GM12873 (cell line): ENCODE data around the gene MAP7.

Source experiments
- CTCF ChIP-seq: IDR thresholded peaks from 2 replicates; pipeline ENCODE4 v1.5.1; 2012; ENCODE audit warnings: low read depth, mild to moderate bottlenecking, moderate library complexity, low read length, control low read depth; ENCODE audit not compliant: insufficient read depth; ENCODE audit errors: missing control alignments

Gene MAP7

GRCh38 chr6:136337121-136337520, 213.1 kb downstream of the MAP7 start:
- TF ChIP-seq CTCF, result no peak

GRCh38 chr6:136335736-136336363, 214.4 kb downstream of the MAP7 start:
- TF ChIP-seq CTCF, result no peak

GRCh38 chr6:136334853-136335252, 215.4 kb downstream of the MAP7 start:
- TF ChIP-seq CTCF, result peak; percentile 35

GRCh38 chr6:136334465-136334846, 215.8 kb downstream of the MAP7 start:
- no peak for TF ChIP-seq CTCF

- no peak for TF ChIP-seq CTCF
Measured at GRCh38 chr6:136333824-136334464, 216.3 kb downstream of the MAP7 start.

- TF ChIP-seq CTCF, result no peak
Measured at GRCh38 chr6:136331461-136331860, 218.8 kb downstream of the MAP7 start.

GRCh38 chr6:136330634-136331033, 219.6 kb downstream of the MAP7 start:
- no peak for TF ChIP-seq CTCF
